Cardiac septum (tissue), 1 donor: ENCODE results near the gene AAR2. TPM values are rescaled to one million over a fixed set of nuclear protein-coding genes. Genes with fewer than 3 reads are reported as not detected.

Experiments
- DNase-seq: peaks from one replicate; pipeline ENCODE4 v3.0.0-alpha.2; 2020; ENCODE audit warnings: low spot score
- intact Hi-C: fragments of 100-400 bp; cut with DNase I; formaldehyde crosslinking; loops from one replicate; pipeline ENCODE4 v1.14.0; 2022
- total RNA-seq: library from RNA; stranded (reverse); fragmentation: NEBNext Ultra II Directional; extraction: Animal tissue kit (Norgen Biotek cat#: 25700); gene quantifications from one replicate; pipeline ENCODE4 v1.2.1, GENCODE V29; 2021
- donor health status: DM: no; HTN: no; CAD: no.

The AAR2 gene
- total RNA-seq, 1 donor from 2014 or later, result 14.7 TPM

DNA sequence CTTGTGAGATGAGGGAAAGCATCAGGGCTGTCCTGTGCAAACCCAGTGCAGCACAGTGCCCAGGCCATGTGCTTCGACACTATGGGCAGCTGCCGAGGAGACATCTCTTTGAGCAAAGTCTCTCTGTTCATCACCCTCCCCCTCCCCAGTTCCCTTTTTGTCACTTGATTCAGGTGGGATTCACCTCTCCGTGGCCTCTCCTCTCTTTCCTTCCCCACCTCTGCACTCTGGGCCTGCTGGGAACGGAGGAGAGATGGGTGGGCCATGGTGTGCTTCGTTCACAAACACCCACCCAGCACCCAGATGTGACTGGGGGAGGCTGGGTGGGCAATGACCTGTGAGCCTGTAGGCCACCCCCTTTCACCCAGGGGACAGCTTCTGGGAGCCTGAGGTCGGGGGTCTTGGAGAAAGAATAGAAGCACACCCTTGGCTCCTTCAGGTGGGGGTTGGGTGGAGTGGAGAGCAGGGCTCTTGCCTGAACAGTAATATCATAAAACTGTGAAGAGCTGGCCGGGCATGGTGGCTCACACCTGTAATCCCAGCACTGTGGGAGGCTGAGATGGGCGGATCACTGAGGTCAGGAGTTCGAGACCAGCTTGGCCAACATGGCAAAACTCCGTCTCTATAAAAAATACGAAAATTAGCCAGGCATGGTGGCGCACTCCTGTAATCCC is 36.4 kb downstream of the AAR2 start:
- intact Hi-C loops, result no loop called here

DNA sequence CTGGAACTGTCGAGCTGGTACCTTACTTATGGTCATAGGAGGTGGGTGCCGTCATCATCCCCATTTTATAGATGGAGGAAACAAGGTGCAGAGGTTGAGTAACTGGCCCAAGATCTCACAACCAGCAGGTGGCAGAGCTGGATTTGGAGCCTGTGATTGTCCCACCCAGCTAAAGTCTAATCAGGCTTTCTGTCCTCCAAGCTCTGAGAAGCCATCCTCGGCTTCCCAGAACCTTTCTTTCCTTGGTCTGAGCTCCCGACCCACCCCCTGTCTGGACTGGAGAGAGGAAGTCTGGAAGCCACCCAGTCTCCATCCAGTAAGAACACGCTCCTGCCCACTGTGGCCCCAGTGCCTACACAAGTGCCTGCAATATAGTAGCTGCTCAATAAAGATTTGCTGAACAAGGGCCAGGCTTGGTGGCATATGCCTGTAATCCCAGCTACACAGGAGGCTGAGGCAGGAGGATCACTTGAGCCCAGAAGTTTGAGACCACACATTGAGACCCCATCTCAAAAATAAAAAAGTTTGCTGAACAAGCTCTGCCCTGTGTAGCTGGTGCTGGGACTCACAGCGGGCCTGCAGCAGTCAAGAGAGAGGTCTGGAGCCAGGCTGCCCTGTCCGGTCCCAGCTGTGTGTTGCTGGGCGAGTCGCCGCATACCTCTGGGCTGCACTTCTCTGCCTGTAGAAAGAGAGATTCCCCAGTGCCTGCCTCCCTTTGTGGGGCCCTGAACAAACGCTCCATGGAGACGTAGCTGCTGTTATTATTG is 37.3 kb downstream of the AAR2 start:
- intact Hi-C loops, result no loop called here
- no peak for DNase-seq

More for the DNA sequence above, 36.4 kb downstream of the AAR2 start:
- no peak for DNase-seq

DNA sequence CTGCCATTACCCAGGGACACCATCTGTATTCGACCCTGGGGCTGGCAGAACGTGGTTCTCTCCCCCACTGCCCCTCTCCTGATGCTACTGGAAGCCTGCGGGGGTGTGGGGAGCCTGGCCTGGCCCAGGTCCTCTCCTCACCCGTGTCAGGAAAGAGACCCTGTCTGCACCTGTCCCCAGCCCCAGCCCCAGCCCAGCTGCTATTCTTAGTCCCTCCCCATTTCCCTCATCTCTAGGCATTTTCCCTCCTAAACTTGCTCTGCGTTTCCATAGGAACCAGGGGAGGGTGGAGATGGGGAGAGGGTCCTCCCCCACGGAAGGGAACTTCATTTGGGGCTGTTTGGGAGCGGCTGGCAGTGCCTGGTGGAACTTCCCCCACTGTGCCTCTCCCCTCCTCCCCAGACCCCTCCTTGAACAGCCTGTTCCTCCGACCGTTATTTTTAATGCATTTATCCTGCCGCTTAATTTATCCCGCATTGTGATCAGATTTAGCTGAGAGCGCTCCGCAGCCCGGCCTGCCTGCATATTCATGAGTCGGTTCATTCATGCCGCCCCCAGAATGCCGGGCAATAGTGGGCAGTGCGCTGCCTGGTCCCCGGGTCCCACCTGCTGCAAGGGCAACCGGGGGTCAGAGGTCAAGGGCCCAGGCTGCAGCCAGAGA is 38.0 kb downstream of the AAR2 start:
- intact Hi-C loops, result no loop called here
- DNase-seq, result peak; percentile 41

DNA sequence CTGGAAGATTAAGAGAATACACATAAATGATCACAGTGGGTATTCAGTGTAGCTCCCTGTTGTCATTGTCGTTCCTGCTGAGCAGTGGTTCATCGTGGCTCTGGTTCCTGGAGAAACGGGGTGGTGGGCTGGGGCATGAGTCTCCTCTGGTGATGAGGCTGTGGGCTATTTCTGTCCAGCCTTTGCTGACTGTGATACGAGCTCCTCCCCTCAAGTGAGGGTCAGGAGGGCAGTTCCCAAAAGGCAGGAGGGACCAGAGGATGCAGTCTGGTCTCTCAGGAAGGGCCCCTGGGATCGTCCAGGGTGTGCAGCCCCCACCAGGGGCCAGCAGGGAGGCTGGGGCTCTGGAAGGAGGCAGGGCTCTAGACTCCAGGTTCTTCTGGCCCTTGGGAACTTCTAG is 38.7 kb downstream of the AAR2 start:
- intact Hi-C loops, result no loop called here
- no peak for DNase-seq

DNA sequence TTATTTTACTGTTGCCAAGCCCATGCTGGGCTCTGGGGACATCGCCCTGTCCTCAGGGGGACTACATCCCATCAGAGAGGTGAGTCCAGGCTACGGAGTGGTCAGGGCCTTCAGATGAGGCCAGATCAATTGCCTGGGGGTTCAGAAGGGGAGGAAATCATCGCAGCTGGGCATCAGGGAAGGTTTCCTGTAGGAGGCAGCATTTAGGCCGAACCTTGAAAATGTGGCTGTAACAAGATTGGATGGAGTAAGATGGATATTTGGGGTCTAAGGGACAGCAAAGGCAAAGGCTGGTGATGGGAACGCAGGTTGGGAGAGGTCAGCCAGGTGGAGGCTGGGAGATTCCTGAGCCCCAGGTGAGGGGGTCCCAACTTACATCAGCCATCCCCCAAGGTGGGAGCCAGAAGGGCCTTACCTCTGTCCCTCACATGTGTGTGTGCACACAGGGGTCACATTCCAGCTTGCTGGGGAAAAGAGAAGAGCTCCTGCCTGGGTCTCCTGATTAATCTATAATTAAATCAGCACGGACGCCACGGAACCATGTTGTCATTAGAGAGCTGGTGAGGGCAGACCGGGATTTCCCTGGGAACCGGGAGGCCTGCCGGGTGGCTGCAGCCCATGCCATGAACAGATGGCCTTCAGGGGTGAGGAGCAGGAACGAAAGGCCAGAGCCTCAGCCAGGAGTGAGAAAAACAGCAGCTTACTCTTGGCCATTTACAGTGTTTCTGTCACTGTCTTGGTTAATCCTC is 39.3 kb downstream of the AAR2 start:
- DNase-seq, result no peak
- intact Hi-C loops, result no loop called here

DNA sequence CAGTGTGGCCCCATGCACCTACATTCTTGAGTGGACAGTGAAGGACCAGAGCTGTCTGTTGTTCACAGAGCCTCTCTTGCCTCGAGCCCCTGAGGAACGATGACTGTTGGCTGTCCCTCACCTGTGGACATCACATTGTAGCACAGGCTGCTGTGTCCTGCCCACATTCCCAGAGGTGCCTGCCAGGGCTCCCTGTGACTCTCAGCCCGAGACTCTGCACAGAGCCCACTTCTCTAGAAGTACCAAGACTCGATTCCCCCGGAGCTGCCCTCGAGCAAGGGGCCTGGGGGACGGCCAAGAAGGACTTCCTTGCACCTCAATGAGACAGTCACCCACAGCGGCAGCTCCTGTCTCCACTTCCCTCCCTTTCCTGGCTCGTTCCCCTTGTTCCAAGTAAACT is 41.3 kb downstream of the AAR2 start:
- intact Hi-C loops, result no loop called here
- peak; percentile 63 for DNase-seq

DNA sequence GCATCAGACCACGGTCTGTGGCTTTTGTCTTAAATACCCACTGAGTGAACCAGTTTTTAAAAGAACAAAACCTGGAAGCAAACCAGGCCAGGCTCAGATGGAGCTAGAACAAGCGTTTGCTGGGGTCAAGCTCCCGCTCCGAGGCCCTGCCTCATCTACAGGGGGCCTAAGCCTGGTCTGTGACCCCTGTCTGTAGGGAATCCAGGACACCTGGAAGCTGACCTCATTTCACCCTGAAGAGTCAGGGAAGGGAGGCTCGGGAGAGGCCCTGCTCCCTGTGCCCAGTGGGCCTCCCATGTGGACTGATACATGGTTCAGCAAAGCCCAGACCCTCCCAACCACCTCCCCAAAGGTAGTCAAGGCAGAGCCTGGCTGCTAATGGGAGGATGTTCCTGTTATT is 43.1 kb downstream of the AAR2 start:
- intact Hi-C loops, result no loop called here

DNA sequence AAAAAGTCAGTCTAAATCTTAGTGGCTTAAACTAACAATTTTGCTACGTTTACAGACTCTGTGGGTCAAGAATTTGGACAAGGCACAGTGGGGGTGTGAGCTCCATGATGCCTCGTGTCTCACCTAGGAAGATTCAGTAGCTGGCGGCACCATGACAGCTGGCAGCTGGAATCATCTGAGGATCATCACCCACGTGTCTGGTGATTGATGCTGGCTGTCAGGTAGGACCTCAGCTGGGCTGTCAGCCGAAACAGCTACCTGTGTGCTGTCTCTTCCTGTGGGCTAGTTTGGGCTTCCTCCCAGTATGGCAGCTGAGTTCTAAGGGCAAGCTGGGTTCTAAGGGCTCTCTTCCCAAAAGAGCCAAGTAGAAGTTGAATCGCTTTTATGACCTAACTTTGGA is 43.5 kb downstream of the AAR2 start:
- intact Hi-C loops, result no loop called here
- no peak for DNase-seq

More for the DNA sequence above, 43.1 kb downstream of the AAR2 start:
- DNase-seq, result peak; percentile 44

DNA sequence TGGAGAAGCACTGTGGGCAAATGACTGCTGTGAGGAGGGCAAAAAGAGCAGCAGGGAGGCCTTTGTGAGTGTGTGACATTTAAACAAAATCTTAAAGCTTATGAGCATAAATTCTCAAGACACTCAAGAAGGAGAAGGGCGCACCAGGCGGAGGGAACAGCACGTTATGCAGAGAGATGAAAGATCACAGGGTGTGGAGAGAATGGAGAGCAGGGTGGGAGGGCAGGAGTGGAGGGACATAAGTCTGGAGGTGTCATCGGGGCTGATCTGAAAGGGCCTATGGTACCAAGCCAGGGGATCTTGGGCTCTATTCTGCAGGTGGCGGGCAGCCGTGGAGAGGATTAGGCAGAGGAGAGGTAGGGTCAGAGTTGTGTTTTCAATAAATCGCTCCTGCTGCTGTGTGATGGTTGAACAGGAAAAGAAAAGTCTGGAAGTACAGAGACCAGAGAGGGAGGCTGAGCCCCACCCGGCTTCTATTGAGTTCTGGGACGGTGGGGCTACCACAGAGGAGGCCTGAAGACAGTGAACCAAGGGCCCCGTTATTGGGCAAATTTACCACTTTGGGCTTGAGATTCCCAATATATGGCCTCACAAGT is 45.6 kb downstream of the AAR2 start:
- intact Hi-C loops, result no loop called here
- peak; percentile 51 for DNase-seq

DNA sequence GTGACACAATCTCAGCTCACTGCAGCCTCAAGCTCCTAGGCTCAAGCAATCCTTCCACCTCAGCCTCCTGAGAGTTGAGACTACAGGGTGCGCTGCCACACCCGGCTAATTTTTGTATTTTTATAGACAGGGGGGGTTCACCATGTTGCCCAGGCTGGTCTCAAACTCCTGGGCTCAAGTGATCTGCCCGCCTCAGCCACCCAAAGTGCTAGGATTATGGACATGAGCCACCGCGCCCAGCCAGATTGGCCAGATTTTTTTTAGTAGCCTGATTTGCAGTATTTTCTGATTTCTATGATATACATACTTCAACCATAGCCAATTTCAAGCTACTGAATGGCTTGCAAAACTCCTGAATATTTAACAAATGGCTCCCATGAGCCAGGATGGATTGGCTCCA is 48.5 kb downstream of the AAR2 start:
- intact Hi-C loops, result no loop called here
- DNase-seq, result peak; percentile 43

DNA sequence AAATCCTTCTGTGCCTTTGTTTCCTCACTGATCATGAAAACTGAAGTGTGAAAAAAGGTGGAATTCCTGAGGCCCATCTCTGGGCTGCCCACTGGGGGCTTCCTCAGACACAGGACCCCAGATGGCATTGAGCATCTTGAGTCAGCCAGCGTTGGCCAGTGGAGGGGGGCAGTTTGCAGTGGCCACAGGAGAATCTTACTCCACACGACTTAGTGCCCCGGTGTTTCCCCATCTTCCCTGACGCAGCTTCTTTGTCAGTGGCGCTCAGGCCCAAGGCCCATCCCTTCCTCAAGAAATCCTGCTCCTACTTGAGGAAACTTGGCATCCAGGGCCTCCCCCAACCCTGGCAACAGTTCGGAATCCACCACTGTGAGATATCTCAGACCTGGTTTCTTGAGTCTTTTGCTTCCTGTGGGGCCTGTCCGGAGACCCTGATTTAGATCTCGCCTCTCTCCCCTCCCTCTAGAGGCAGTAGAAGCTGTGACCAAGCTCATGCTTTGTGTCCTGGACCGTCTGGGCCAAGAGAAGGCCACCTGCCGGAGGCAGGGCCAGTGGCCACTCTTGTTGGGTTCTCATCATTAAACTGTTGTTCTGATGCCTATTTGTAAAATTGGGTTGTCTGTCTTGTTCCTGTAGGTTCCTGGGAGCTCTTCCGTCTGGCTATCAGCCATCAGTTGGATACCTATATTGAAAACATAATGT is 49.6 kb downstream of the AAR2 start:
- intact Hi-C loops, result no loop called here
- DNase-seq, result peak; percentile 57

DNA sequence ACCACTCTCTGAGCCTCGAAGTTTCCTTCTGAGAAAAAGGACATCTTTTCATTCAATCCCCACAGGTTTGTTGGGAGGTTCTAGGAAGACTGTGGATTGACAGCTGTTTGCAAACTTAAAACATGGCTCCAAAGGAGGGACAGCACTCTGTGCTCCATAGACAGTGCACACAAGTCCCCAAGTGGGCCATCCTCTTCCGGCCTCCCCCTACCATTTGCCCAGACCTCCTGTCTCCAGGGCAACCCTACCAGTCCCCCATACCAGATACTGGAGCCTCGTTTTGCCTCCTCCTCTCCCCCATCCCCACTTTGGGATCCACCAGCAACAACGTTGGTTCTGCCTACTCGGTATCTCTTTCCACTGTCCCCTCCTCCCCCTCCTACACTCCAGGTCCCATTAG is 61.4 kb downstream of the AAR2 start:
- DNase-seq, result peak; percentile 19
- intact Hi-C loops, result no loop called here

DNA sequence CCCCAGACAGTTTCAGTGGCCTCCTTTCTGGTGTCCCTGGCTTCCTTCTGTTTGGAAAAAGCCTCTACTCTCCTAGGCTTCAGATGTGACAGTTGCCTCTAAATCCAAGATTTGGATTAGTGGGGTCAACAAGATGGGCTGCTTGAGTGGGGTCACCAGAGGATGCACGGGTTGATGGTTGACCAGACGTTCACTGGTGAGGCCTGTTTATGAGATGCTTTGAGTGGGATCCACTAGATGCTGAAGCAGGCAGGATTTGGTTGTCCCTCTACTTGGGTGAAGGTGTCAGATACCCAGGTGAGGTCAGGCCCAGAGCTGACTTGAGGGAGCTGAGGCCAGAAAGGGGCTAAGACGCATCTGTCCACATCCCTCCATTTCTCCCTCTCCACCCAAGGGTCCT is 61.8 kb downstream of the AAR2 start:
- intact Hi-C loops, result no loop called here
- peak; percentile 24 for DNase-seq

DNA sequence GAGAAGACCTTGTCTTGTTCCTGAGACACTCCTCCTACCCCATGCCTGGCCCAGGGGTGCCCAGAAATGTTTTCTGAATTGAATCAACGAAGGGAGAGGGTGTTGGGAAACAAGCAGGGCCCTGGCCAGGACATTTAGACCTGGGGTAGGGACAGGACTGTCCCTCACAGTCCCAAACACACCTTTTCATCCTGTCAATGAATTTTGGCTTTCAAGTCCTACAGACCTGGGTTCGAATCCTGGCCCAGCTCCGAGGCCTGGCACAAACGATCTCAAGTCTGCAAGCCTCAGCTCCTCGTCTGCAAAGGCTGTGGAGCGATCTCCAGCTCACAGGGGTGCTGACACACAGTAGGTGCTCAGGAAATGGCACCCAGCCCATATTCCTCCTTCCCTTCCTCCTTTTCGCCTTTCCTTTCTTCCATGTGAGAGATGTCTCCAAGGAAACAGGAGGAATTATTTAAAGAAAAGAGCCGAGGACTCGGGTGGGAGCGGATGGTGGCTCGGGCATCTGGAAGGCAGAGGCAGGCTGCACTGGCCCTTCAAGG is 62.6 kb downstream of the AAR2 start:
- intact Hi-C loops, result no loop called here
- peak; percentile 9 for DNase-seq

DNA sequence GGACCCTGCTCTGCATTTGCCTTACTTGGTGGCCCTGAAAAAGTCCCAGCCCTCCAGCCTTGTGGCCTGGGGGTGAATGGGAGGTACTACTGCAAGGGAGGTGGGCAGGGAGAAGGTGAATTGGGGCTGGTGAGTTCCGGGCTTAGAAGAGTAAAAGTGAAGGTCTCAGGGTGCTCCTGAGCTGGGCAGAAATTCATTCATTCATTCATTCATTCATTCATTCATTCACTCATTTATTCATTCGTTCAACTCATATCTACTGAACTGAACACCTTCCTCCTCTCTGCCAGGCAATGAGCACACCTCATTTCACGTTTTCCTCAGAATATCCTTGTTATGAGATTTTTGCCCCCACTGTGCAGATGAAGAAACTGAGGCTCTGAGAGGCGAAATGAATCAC is 63.2 kb downstream of the AAR2 start:
- intact Hi-C loops, result no loop called here
- no peak for DNase-seq

DNA sequence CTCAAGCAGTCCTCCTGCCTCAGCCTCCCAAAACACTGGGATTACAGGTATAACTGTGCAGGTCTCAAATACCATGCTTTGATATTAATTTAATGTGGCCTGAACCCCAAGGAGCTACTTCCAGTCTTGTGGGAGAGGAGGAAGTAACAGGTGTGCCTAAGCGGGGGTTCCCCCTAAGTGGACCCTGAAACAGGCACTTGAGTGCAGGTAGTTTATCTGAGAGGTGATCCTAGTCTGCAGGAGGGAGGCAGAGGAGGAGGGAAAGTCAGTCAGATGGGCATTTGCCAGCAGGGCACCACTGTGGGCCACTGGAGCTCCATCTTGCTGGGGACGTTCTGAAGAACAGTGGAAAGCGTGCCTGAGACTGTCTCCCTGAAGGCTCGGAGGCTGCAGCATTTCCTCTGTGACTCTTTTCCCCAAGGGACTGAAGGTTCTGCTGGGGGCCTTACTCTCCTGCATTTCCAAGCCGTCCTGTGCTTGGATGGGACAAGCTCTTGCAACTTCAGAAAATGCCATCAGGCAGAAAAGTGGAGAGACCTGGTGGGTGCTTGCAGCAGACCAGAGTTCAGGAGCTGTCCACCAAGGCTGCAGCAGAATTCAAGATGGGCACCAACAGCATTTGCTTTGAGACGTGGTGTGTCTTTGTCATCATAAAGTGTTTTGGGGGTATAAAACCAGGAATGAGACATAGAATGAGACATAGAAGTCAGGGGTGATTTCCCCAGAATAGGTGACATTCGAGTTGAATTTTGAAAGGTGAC is 65.3 kb downstream of the AAR2 start:
- DNase-seq, result no peak
- intact Hi-C loops, result no loop called here

DNA sequence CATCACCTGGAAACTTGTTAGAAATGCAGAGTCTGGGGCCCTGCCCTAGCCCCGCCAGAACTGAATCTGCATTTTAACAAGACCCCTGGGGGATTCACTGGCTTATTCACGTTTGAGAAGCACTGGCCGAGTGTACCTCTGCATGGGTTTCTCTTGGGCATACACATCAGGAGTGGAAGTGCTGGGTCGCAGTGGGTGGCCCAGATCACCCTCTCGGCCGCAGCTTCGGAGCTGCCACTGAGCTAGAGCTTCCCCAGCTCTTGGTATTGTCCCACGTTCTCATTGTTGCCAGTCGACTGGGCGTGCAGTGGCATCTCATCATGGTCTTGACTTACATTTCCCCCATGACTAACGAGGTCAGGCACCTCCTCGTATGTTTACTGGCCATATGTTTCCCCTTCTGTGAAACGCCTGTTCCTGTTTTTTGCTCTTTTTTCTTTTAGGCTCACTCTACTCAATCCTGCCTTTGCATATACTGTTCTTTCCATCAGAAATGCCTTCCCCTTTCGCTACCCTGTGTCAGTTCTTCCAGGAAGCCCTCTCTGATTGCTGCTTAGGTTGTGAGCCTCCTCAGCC is 66.8 kb downstream of the AAR2 start:
- no peak for DNase-seq
- intact Hi-C loops, result no loop called here

DNA sequence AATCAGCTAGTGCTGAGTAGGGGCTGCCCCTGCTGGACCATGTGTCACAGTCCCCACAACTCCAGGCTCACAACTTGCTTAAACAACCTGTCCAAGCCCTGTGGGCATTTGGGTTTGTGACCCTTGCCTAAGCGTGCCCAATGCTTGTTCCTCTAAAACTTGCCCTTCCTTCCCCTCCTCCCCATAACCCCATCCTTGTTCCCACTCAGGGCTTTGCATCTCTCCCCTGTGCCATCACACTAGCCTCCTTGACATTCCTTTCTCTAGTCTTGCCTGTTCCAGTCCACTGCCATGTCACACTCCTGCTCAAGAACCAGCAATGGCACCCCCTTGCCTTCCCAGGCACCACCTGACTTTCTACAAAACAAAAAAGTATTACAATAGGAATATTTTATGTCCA is 67.6 kb downstream of the AAR2 start:
- intact Hi-C loops, result no loop called here
- DNase-seq, result no peak
